GM23338 (cell line): ENCODE measurements around the gene MED27. TPM values are rescaled to one million over a fixed set of nuclear protein-coding genes. Genes with fewer than 3 reads are reported as not detected.

Experiments used
- ATAC-seq: fragments of 200-7000 bp; cut with Tn5 transposase; 3 replicates; pipeline ENCODE4 v1.9.1; 2020
- DNase-seq: peaks from one replicate; pipeline ENCODE4 v3.0.0-alpha.2; 2015; ENCODE audit warnings: low spot score
- H2AFZ ChIP-seq: fragments of 200-600 bp; sonication (generic); 2 replicates; pipeline ENCODE4 v1.8.0; 2016; ENCODE audit warnings: antibody characterized with exemption, mild to moderate bottlenecking, moderate library complexity
- H3F3A ChIP-seq: fragments of 200-600 bp; sonication (generic); replicated peaks from 2 replicates; pipeline ENCODE4 v1.8.0; 2017; ENCODE audit warnings: antibody characterized with exemption, mixed run types, low read depth
- H3K27ac ChIP-seq: fragments of 200-600 bp; sonication (generic); 2 replicates; pipeline ENCODE4 v1.6.1; 2016; ENCODE audit warnings: low read depth
- H3K27me3 ChIP-seq: fragments of 200-600 bp; sonication (generic); 2 replicates; pipeline ENCODE4 v1.8.0; 2016; ENCODE audit warnings: mild to moderate bottlenecking, mixed run types, moderate library complexity; ENCODE audit not compliant: insufficient read depth
- H3K36me3 ChIP-seq: fragments of 200-600 bp; sonication (generic); 2 replicates; pipeline ENCODE4 v1.8.0; 2016; ENCODE audit warnings: mild to moderate bottlenecking; ENCODE audit not compliant: insufficient read depth
- H3K4me1 ChIP-seq: fragments of 200-600 bp; sonication (generic); 2 replicates; pipeline ENCODE4 v1.8.0; 2016; ENCODE audit warnings: mild to moderate bottlenecking, moderate library complexity; ENCODE audit not compliant: insufficient read depth
- H3K4me2 ChIP-seq: fragments of 200-600 bp; sonication (generic); 2 replicates; pipeline ENCODE4 v1.7.1; 2017; ENCODE audit warnings: mixed run types
- H3K4me3 ChIP-seq: fragments of 200-600 bp; sonication (generic); 2 replicates; pipeline ENCODE4 v1.6.1; 2016; ENCODE audit warnings: mixed run types
- H3K79me2 ChIP-seq: fragments of 200-600 bp; sonication (generic); replicated peaks from 2 replicates; pipeline ENCODE4 v1.8.0; 2017; ENCODE audit warnings: mild to moderate bottlenecking; ENCODE audit not compliant: insufficient read depth
- H3K9me2 ChIP-seq: fragments of 200-600 bp; sonication (generic); 2 replicates; pipeline ENCODE4 v1.8.0; 2017; ENCODE audit not compliant: insufficient read depth
- H4K20me1 ChIP-seq: fragments of 200-600 bp; sonication (generic); replicated peaks from 2 replicates; pipeline ENCODE4 v1.8.0; 2017; ENCODE audit warnings: mild to moderate bottlenecking; ENCODE audit not compliant: insufficient read depth
- H3K27ac Mint-ChIP-seq: 2 replicates; pipeline ENCODE4 v1.8.0; 2020; ENCODE audit warnings: inconsistent platforms, mild to moderate bottlenecking, moderate library complexity, mixed read lengths
- H3K27me3 Mint-ChIP-seq: 3 replicates; pipeline ENCODE4 v1.8.0; 2022; ENCODE audit warnings: low read depth, mild to moderate bottlenecking, moderate library complexity, mixed read lengths, inconsistent platforms; ENCODE audit not compliant: insufficient read depth, poor library complexity
- H3K36me3 Mint-ChIP-seq: 3 replicates; pipeline ENCODE4 v1.8.0; 2021; ENCODE audit warnings: low read depth, mild to moderate bottlenecking, inconsistent platforms, moderate library complexity, mixed read lengths
- H3K4me1 Mint-ChIP-seq: 3 replicates; pipeline ENCODE4 v1.8.0; 2020; ENCODE audit warnings: mild to moderate bottlenecking, inconsistent platforms, mixed read lengths
- H3K4me3 Mint-ChIP-seq: 3 replicates; pipeline ENCODE4 v1.8.0; 2021; ENCODE audit warnings: moderate library complexity, mild to moderate bottlenecking, inconsistent platforms, mixed read lengths
- H3K9me3 Mint-ChIP-seq: 3 replicates; pipeline ENCODE4 v1.8.0; 2020; ENCODE audit warnings: moderate library complexity, mild to moderate bottlenecking, inconsistent platforms, mixed read lengths
- CREB1 ChIP-seq: fragments of 250-450 bp; sonication (Bioruptor Pico); IDR thresholded peaks from 2 replicates; pipeline ENCODE4 v1.5.0; 2020; ENCODE audit warnings: low read depth, mild to moderate bottlenecking, moderate library complexity
- CTCF ChIP-seq, 2 experiments: fragments of 200-600 bp in 1 of 2; sonication (generic) in 1 of 2; conservative IDR thresholded peaks; 2 replicates each; pipeline versions ENCODE4 v1.5.1 to v1.6.1; 2016 to 2017; ENCODE audit warnings: antibody characterized with exemption in 2 of 2, low read depth in 2 of 2, mild to moderate bottlenecking in 2 of 2, moderate library complexity in 1 of 2
- ETS1 ChIP-seq: IDR thresholded peaks from 2 replicates; pipeline ENCODE4 v1.6.1; 2016; ENCODE audit warnings: antibody characterized with exemption
- EZH2 ChIP-seq: fragments of 200-600 bp; sonication (generic); IDR thresholded peaks from one replicate; pipeline ENCODE4 v1.8.0; 2017; ENCODE audit warnings: antibody characterized with exemption, mild to moderate bottlenecking, low read depth; ENCODE audit not compliant: unreplicated experiment
- EZH2phosphoT487 ChIP-seq: fragments of 200-600 bp; sonication (generic); IDR thresholded peaks from one replicate; pipeline ENCODE4 v1.8.1; 2018; ENCODE audit warnings: antibody characterized with exemption; ENCODE audit not compliant: unreplicated experiment
- JUNB ChIP-seq: IDR thresholded peaks from one replicate; pipeline ENCODE4 v1.6.1; 2016; ENCODE audit warnings: antibody characterized with exemption; ENCODE audit not compliant: unreplicated experiment
- NANOG ChIP-seq: IDR thresholded peaks from 2 replicates; pipeline ENCODE4 v1.6.1; 2016; ENCODE audit warnings: antibody characterized with exemption, borderline replicate concordance
- POLR2AphosphoS5 ChIP-seq: IDR thresholded peaks from 2 replicates; pipeline ENCODE4 v1.6.1; 2016; ENCODE audit warnings: antibody characterized with exemption, low read depth
- REST ChIP-seq: IDR thresholded peaks from one replicate; pipeline ENCODE4 v1.6.1; 2018; ENCODE audit warnings: antibody characterized with exemption; ENCODE audit not compliant: unreplicated experiment
- STAT1 ChIP-seq: IDR thresholded peaks from one replicate; pipeline ENCODE4 v1.6.1; 2016; ENCODE audit warnings: antibody characterized with exemption; ENCODE audit not compliant: unreplicated experiment
- ZNF114 ChIP-seq: fragments of 250-450 bp; sonication (Bioruptor Pico); IDR thresholded peaks from 2 replicates; pipeline ENCODE4 v1.5.0; 2020; ENCODE audit warnings: mild to moderate bottlenecking, moderate library complexity
- ZNF331 ChIP-seq: fragments of 250-450 bp; sonication (Bioruptor Pico); IDR thresholded peaks from 2 replicates; pipeline ENCODE4 v1.5.0; 2020; ENCODE audit warnings: low read depth, mild to moderate bottlenecking, moderate library complexity
- ZNF462 ChIP-seq: fragments of 250-450 bp; sonication (Bioruptor Pico); IDR thresholded peaks from 2 replicates; pipeline ENCODE4 v1.5.0; 2020; ENCODE audit warnings: mild to moderate bottlenecking, moderate library complexity
- polyA plus RNA-seq: library from polyadenylated mRNA; unstranded; fragments of >200 nt; fragmentation: Nextera tagmentation; extraction: Ambion mirVana; gene quantifications from 2 replicates; pipeline ENCODE4 v1.2.1, GENCODE V29; 2016
- total RNA-seq: library from RNA; depleted of rRNA; stranded (reverse); fragments of >200 nt; shearing (Covaris generic); gene quantifications from 2 replicates; pipeline ENCODE4 v1.2.3, GENCODE V29; 2014

Gene MED27
- total and polyA plus RNA-seq, 2 experiments from 2014 or later, result 30.6 to 35.0 TPM

- H3K27me3 Mint-ChIP-seq, result no peaks in the 10 kb centered on the region
- H3K4me3 ChIP-seq, result no peak overlapping the region
- H3K36me3 ChIP-seq, result no peaks in the 10 kb centered on the region
- TF ChIP-seq STAT1 (no peak), CTCF (conservative IDR thresholded peaks at IDR 0.05; ENCODE audit: low read depth in 2 of 2) (no peak), ZNF114 (CRISPR knock-in tag) (no peak), REST (no peak), NANOG (no peak), CREB1 (CRISPR knock-in tag) (no peak), ZNF331 (CRISPR knock-in tag) (no peak), JUNB (no peak), ZNF462 (CRISPR knock-in tag) (no peak), ETS1 (no peak), POLR2AphosphoS5 (no peak), EZH2phosphoT487 (no peak), EZH2 (no peak)
- no peaks in the 10 kb centered on the region for H3K27me3 ChIP-seq
- no peak for DNase-seq
- H3K36me3 Mint-ChIP-seq, result no peaks in the 10 kb centered on the region
- H2AFZ ChIP-seq, result no peak overlapping the region
- H3K4me1 Mint-ChIP-seq, result peaks cover 31% of the 10 kb centered on the region
- H3K9me3 Mint-ChIP-seq, result no peaks in the 10 kb centered on the region
- no peaks in the 10 kb centered on the region for H3F3A ChIP-seq
- peaks cover 20% of the 10 kb centered on the region for H4K20me1 ChIP-seq
- H3K27ac ChIP-seq, result no peak overlapping the region
- ATAC-seq, result no peak
- H3K4me1 ChIP-seq, result peaks cover 29% of the 10 kb centered on the region
- no peaks in the 10 kb centered on the region for H3K79me2 ChIP-seq
- H3K4me2 ChIP-seq, result no peak overlapping the region
- no peaks in the 10 kb centered on the region for H3K9me2 ChIP-seq
- H3K27ac Mint-ChIP-seq, result no peak overlapping the region
- no peak overlapping the region for H3K4me3 Mint-ChIP-seq
Observed at GRCh38 chr9:131986089-131986488, 93.6 kb downstream of the MED27 start.
